Parathyroid adenoma (tissue), 2 donors: Measurements from ENCODE around the gene GLB1L3.
A peak's percentile ranks its signal among the peaks of the same experiment; 100 is the strongest.

Experiments used
- H2AFZ ChIP-seq: fragments of 300-600 bp; sonication (generic); one replicate; pipeline ENCODE4 v1.7.0; 2017; ENCODE audit warnings: antibody characterized with exemption, mild to moderate bottlenecking
- H3K27ac ChIP-seq: fragments of 300-600 bp; sonication (generic); one replicate; pipeline ENCODE4 v1.7.0; 2017
- H3K27me3 ChIP-seq: fragments of 300-600 bp; sonication (generic); one replicate; pipeline ENCODE4 v1.7.0; 2017; ENCODE audit warnings: low read length; ENCODE audit not compliant: control insufficient read depth, insufficient read depth
- H3K36me3 ChIP-seq: fragments of 300-600 bp; sonication (generic); one replicate; pipeline ENCODE4 v1.7.0; 2017; ENCODE audit warnings: low read length; ENCODE audit not compliant: control insufficient read depth, insufficient read depth
- H3K4me1 ChIP-seq: fragments of 300-600 bp; sonication (generic); one replicate; pipeline ENCODE4 v1.7.0; 2017; ENCODE audit warnings: control low read depth
- H3K4me2 ChIP-seq: fragments of 300-600 bp; sonication (generic); one replicate; pipeline ENCODE4 v1.7.0; 2017; ENCODE audit warnings: low read length
- H3K4me3 ChIP-seq: fragments of 300-600 bp; sonication (generic); one replicate; pipeline ENCODE4 v1.7.0; 2017; ENCODE audit warnings: low read depth, low read length
- H3K79me2 ChIP-seq: fragments of 300-600 bp; sonication (generic); one replicate; pipeline ENCODE4 v1.7.0; 2017; ENCODE audit warnings: control low read depth
- H3K9ac ChIP-seq: fragments of 300-600 bp; sonication (generic); one replicate; pipeline ENCODE4 v1.7.0; 2017; ENCODE audit warnings: mild to moderate bottlenecking
- H3K9me3 ChIP-seq: fragments of 300-600 bp; sonication (generic); one replicate; pipeline ENCODE4 v1.7.0; 2017; ENCODE audit warnings: low read length; ENCODE audit not compliant: control insufficient read depth
- TF ChIP-seq, protein P1 (sequence below): fragments of 300-600 bp; sonication (generic); IDR thresholded peaks from one replicate; pipeline ENCODE4 v1.7.0; 2017; ENCODE audit warnings: antibody characterized with exemption, mild to moderate bottlenecking
- donor health status: primary hyperparathyroidism.

Gene GLB1L3

DNA sequence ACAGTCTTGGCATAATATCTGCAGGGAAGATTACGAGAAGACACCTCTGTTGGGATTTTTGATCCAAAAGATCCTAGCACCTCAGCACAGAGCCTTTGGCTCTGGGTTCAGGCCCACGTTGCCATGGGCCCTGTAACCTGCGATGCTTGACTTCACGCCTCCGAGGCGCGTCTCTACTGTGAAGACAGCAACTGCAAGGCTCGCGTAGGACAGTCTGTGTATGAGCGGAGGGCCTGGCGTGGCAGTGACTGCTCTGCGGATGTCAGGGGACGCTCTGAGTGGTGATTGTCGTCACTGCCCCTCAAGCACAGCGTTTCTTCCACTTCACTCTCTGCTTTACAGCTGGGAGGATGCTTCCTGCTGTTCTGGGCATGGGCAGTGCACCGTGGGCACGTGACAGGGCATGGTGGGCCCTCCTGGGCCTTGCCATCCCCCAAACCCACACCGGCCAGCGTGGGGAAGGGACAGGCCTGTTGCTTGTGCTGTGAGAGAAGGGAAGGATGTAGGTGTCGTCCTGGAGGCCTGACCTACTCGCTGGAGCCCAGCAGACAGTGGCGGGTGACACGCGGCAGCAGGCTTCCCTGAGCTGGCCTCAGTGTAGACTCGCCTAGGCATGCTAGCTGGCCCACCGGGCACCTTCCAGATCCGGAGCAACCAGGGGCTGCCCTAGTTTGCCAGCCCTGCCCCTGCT is 82.1 kb downstream of the GLB1L3 start:
- no peak overlapping the region for H3K27ac ChIP-seq
- peaks cover 3% of the 10 kb centered on the region for H3K4me1 ChIP-seq
- H2AFZ ChIP-seq: no peak overlapping the region
- no peak overlapping the region for H3K4me3 ChIP-seq
- H3K27me3 ChIP-seq: no peaks in the 10 kb centered on the region
- H3K4me2 ChIP-seq: no peak overlapping the region
- no peaks in the 10 kb centered on the region for H3K36me3 ChIP-seq
- H3K9me3 ChIP-seq: no peaks in the 10 kb centered on the region
- no peaks in the 10 kb centered on the region for H3K79me2 ChIP-seq
- no peak overlapping the region for H3K9ac ChIP-seq
- TF ChIP-seq, protein P1, sequence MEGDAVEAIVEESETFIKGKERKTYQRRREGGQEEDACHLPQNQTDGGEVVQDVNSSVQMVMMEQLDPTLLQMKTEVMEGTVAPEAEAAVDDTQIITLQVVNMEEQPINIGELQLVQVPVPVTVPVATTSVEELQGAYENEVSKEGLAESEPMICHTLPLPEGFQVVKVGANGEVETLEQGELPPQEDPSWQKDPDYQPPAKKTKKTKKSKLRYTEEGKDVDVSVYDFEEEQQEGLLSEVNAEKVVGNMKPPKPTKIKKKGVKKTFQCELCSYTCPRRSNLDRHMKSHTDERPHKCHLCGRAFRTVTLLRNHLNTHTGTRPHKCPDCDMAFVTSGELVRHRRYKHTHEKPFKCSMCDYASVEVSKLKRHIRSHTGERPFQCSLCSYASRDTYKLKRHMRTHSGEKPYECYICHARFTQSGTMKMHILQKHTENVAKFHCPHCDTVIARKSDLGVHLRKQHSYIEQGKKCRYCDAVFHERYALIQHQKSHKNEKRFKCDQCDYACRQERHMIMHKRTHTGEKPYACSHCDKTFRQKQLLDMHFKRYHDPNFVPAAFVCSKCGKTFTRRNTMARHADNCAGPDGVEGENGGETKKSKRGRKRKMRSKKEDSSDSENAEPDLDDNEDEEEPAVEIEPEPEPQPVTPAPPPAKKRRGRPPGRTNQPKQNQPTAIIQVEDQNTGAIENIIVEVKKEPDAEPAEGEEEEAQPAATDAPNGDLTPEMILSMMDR: no peak

DNA sequence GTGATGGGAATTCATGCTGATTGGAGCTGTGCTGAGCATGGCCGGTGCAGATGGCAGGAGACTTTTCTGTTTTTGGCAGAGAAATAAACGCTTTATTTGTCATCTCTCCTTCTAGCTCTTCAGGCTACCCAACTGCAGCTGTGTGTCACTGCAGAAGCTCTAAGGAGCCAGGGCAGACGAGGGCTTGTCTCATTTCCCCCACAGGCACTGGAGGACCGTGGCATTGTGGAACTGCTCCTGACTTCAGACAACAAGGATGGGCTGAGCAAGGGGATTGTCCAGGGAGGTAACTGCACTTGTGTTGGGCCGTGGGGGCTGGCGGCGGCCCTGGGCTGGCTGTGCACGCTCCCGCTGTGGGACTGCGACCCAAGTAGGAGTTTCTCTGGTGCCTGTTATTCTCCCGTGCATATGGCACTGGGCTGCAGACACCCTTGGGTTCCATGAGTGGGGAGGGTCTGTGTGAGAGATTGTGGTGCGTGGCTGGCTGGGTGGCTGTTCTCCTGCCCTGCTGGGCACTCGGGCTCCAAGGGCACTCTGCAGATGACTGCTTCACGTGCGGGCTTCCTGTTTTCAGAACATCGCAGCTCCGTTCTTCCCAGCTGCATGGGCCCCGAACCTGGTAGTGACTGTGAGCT is 82.8 kb downstream of the GLB1L3 start:
- Histone ChIP-seq H3K27me3 (no peaks in the 10 kb centered on the region), H3K4me3 (no peak overlapping the region), H3K27ac (no peak overlapping the region), H3K79me2 (no peaks in the 10 kb centered on the region), H3K9me3 (no peaks in the 10 kb centered on the region), H3K36me3 (no peaks in the 10 kb centered on the region), H2AFZ (no peak overlapping the region), H3K4me2 (no peak overlapping the region), H3K4me1 (peaks cover 7% of the 10 kb centered on the region), H3K9ac (no peak overlapping the region)
- TF ChIP-seq, protein P1: no peak

DNA sequence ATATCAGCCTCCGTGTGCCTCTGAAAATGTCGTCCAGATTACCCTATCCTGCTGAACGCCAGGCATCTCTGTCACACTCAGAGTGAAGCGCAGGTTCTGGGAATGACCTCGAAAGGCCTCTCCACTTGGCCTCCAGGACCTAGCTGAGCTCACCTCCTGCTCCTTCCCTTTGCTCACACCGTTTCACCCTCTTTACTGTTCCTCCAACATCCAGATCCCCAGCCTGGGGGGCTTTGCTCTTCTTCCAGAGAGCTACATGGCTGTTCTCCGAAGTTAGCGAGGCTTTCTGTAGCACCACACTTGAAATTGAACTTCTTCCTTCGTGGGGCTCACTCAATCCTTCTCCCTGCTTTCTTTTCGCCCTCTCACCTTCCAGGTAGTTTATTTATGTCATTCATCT is 83.5 kb downstream of the GLB1L3 start:
- Histone ChIP-seq H3K4me2 (no peak overlapping the region), H3K9me3 (no peaks in the 10 kb centered on the region), H3K4me3 (no peak overlapping the region), H2AFZ (no peak overlapping the region), H3K27ac (no peak overlapping the region), H3K79me2 (no peaks in the 10 kb centered on the region), H3K4me1 (peaks cover 11% of the 10 kb centered on the region), H3K36me3 (no peaks in the 10 kb centered on the region), H3K27me3 (no peaks in the 10 kb centered on the region), H3K9ac (no peak overlapping the region)
- TF ChIP-seq, protein P1: no peak

DNA sequence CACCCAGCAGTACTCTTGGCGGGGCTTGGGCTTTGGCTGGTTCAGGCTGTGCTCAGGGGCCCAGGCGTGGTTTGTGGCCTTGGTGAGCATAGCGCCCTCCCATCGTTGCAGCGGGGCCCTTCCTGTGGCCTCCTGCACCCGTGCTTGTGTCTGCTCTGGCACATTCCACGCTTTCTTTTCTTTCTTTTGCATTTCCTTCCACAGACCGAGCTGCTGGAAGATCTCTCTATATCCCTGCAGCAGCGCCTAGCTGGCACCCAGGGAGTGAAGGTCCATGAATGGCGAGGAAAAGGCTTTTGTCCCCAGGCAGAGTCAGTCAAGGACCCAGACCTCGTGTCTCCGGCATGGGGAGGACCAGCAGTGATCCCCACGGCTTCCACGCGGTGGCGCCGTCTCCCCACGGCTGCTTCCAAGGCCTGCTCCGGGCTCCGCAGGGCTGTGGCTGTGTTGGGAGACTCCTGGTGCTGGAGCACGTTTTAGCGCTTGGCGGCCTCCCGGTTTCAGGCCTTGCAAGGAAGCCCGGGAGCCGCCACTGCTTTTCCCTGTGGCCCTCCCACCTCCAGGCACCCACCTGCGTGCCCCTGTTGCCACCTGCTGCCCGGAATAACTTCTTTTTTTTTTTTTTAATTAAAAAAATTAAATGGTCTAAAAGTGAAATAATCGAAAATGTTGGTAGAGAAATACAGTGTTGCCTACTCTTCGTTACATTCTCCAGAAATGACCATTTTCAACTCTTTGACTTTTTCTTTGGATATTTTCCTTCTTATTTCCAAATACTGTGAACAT is 84.1 kb downstream of the GLB1L3 start:
- no peak overlapping the region for H3K4me3 ChIP-seq
- no peak overlapping the region for H3K4me2 ChIP-seq
- TF ChIP-seq, protein P1: peak; percentile 79
- no peaks in the 10 kb centered on the region for H3K79me2 ChIP-seq
- H3K4me1 ChIP-seq: peaks cover 11% of the 10 kb centered on the region
- H3K27me3 ChIP-seq: no peaks in the 10 kb centered on the region
- H2AFZ ChIP-seq: no peak overlapping the region
- H3K36me3 ChIP-seq: no peaks in the 10 kb centered on the region
- H3K9ac ChIP-seq: no peak overlapping the region
- no peak overlapping the region for H3K27ac ChIP-seq
- no peaks in the 10 kb centered on the region for H3K9me3 ChIP-seq
